Astrocyte (in vitro differentiated cells and primary cell): Measurements from ENCODE around the gene TARP.

ENCODE experiments used
- DNase-seq: peaks from one replicate; pipeline ENCODE4 v3.0.0-alpha.2; 2010; ENCODE audit warnings: low read depth
- FAIRE-seq: peaks from 2 replicates; lab custom pipeline; 2011; peaks lifted over from hg19 to GRCh38; lab: Jason Lieb, UNC
- H2AFZ ChIP-seq: 2 replicates; pipeline ENCODE4 v1.6.0; 2012; ENCODE audit warnings: low read depth, low read length, inconsistent platforms
- H3K27ac ChIP-seq: 2 replicates; pipeline ENCODE4 v1.5.1; 2011; ENCODE audit warnings: low read depth, low read length, inconsistent platforms
- H3K27me3 ChIP-seq: 2 replicates; pipeline ENCODE4 v1.6.0; 2011; ENCODE audit warnings: low read length, inconsistent platforms; ENCODE audit not compliant: insufficient read depth
- H3K36me3 ChIP-seq: 2 replicates; pipeline ENCODE4 v1.5.1; 2011; ENCODE audit warnings: low read length, inconsistent platforms; ENCODE audit not compliant: insufficient read depth
- H3K4me1 ChIP-seq: 2 replicates; pipeline ENCODE4 v1.5.1; 2011; ENCODE audit warnings: low read length, inconsistent platforms; ENCODE audit not compliant: insufficient read depth
- H3K4me2 ChIP-seq: 2 replicates; pipeline ENCODE4 v1.6.0; 2012; ENCODE audit warnings: low read length, inconsistent platforms
- H3K4me3 ChIP-seq: 2 replicates; pipeline ENCODE4 v1.5.1; 2011; ENCODE audit warnings: low read depth, mild to moderate bottlenecking, low read length, inconsistent platforms; ENCODE audit not compliant: insufficient read depth
- H3K79me2 ChIP-seq: 2 replicates; pipeline ENCODE4 v1.6.0; 2012; ENCODE audit warnings: mild to moderate bottlenecking, low read length, inconsistent platforms; ENCODE audit not compliant: insufficient read depth
- H3K9ac ChIP-seq: 2 replicates; pipeline ENCODE4 v1.6.0; 2012; ENCODE audit warnings: mild to moderate bottlenecking, low read length, inconsistent platforms
- H3K9me3 ChIP-seq: 2 replicates; pipeline ENCODE4 v1.5.1; 2012; ENCODE audit warnings: low read depth, mild to moderate bottlenecking, low read length, inconsistent platforms; ENCODE audit not compliant: insufficient read depth
- H4K20me1 ChIP-seq: 2 replicates; pipeline ENCODE4 v1.6.0; 2012; ENCODE audit warnings: low read length, inconsistent platforms; ENCODE audit not compliant: insufficient read depth
- H3K27ac Mint-ChIP-seq: one replicate; pipeline ENCODE4 v1.8.0; 2021; ENCODE audit warnings: mild to moderate bottlenecking, mixed read lengths; ENCODE audit not compliant: unreplicated experiment
- H3K27me3 Mint-ChIP-seq: one replicate; pipeline ENCODE4 v1.8.0; 2021; ENCODE audit warnings: low read depth, mixed read lengths; ENCODE audit not compliant: unreplicated experiment
- H3K36me3 Mint-ChIP-seq: one replicate; pipeline ENCODE4 v1.8.0; 2021; ENCODE audit warnings: low read depth, mixed read lengths; ENCODE audit not compliant: unreplicated experiment
- H3K4me1 Mint-ChIP-seq: one replicate; pipeline ENCODE4 v1.8.0; 2021; ENCODE audit warnings: low read depth, mixed read lengths; ENCODE audit not compliant: unreplicated experiment
- H3K4me3 Mint-ChIP-seq: one replicate; pipeline ENCODE4 v1.8.0; 2021; ENCODE audit warnings: mild to moderate bottlenecking, moderate library complexity, mixed read lengths; ENCODE audit not compliant: unreplicated experiment
- H3K9me3 Mint-ChIP-seq: one replicate; pipeline ENCODE4 v1.8.0; 2021; ENCODE audit warnings: mild to moderate bottlenecking, mixed read lengths; ENCODE audit not compliant: unreplicated experiment
- CTCF ChIP-seq: IDR thresholded peaks from 2 replicates; pipeline ENCODE4 v1.5.1; 2011; ENCODE audit warnings: low read depth, mild to moderate bottlenecking, inconsistent platforms, low read length, moderate library complexity; ENCODE audit not compliant: insufficient read depth
- EZH2 ChIP-seq: IDR thresholded peaks from 2 replicates; pipeline ENCODE4 v1.6.1; 2012; ENCODE audit warnings: mild to moderate bottlenecking, low read length, inconsistent platforms; ENCODE audit not compliant: insufficient read depth

The TARP gene

GRCh38 chr7:38296059-38296857, 22.8 kb upstream of the TARP start:
- no peaks in the 10 kb centered on the region for H4K20me1 ChIP-seq
- TF ChIP-seq EZH2 (no peak), CTCF (no peak)
- H3K27ac ChIP-seq = no peak overlapping the region
- FAIRE-seq (no peak), DNase-seq (no peak)
- no peaks in the 10 kb centered on the region for H3K9me3 Mint-ChIP-seq
- no peak overlapping the region for H3K4me2 ChIP-seq
- no peak overlapping the region for H3K9ac ChIP-seq
- no peaks in the 10 kb centered on the region for H3K9me3 ChIP-seq
- H3K36me3 ChIP-seq = no peaks in the 10 kb centered on the region
- H3K4me3 ChIP-seq = no peak overlapping the region
- no peak overlapping the region for H3K27ac Mint-ChIP-seq
- peaks cover under 1% of the 10 kb centered on the region for H3K27me3 ChIP-seq
- H2AFZ ChIP-seq = no peak overlapping the region
- no peaks in the 10 kb centered on the region for H3K4me1 ChIP-seq
- H3K4me1 Mint-ChIP-seq = no peaks in the 10 kb centered on the region
- H3K36me3 Mint-ChIP-seq = no peaks in the 10 kb centered on the region
- H3K27me3 Mint-ChIP-seq = peaks cover 7% of the 10 kb centered on the region
- no peak overlapping the region for H3K4me3 Mint-ChIP-seq
- H3K79me2 ChIP-seq = no peaks in the 10 kb centered on the region

GRCh38 chr7:38294926-38295325, 21.5 kb upstream of the TARP start:
- no peaks in the 10 kb centered on the region for H3K79me2 ChIP-seq
- H3K4me3 ChIP-seq = no peak overlapping the region
- H4K20me1 ChIP-seq = no peaks in the 10 kb centered on the region
- no peaks in the 10 kb centered on the region for H3K9me3 ChIP-seq
- no peaks in the 10 kb centered on the region for H3K4me1 Mint-ChIP-seq
- no peaks in the 10 kb centered on the region for H3K36me3 Mint-ChIP-seq
- H3K27ac Mint-ChIP-seq = no peak overlapping the region
- no peaks in the 10 kb centered on the region for H3K36me3 ChIP-seq
- no peak overlapping the region for H2AFZ ChIP-seq
- H3K27me3 Mint-ChIP-seq = peaks cover 3% of the 10 kb centered on the region
- FAIRE-seq (no peak), DNase-seq (no peak)
- H3K27ac ChIP-seq = no peak overlapping the region
- H3K9ac ChIP-seq = no peak overlapping the region
- H3K27me3 ChIP-seq = peaks cover 2% of the 10 kb centered on the region
- H3K4me3 Mint-ChIP-seq = no peak overlapping the region
- TF ChIP-seq CTCF (no peak), EZH2 (no peak)
- no peak overlapping the region for H3K4me2 ChIP-seq
- H3K4me1 ChIP-seq = no peaks in the 10 kb centered on the region
- no peaks in the 10 kb centered on the region for H3K9me3 Mint-ChIP-seq

- H3K36me3 Mint-ChIP-seq = no peaks in the 10 kb centered on the region
Observed at GRCh38 chr7:38292442-38292841, 19.0 kb upstream of the TARP start.

More at GRCh38 chr7:38292442-38292841, 19.0 kb upstream of the TARP start:
- no peak overlapping the region for H3K9ac ChIP-seq
- no peaks in the 10 kb centered on the region for H3K9me3 ChIP-seq
- Mint-ChIP-seq H3K4me1 (no peaks in the 10 kb centered on the region), H3K27me3 (no peaks in the 10 kb centered on the region), H3K9me3 (no peaks in the 10 kb centered on the region), H3K27ac (no peak overlapping the region), H3K4me3 (no peak overlapping the region)
- no peak overlapping the region for H3K4me3 ChIP-seq
- H3K79me2 ChIP-seq = no peaks in the 10 kb centered on the region
- peaks cover 2% of the 10 kb centered on the region for H3K27me3 ChIP-seq
- no peaks in the 10 kb centered on the region for H3K4me1 ChIP-seq
- H4K20me1 ChIP-seq = no peaks in the 10 kb centered on the region
- H3K36me3 ChIP-seq = no peaks in the 10 kb centered on the region
- TF ChIP-seq EZH2 = no peak
- TF ChIP-seq CTCF = no peak
- FAIRE-seq (no peak), DNase-seq (no peak)
- H2AFZ ChIP-seq = no peak overlapping the region
- H3K4me2 ChIP-seq = no peak overlapping the region
- no peak overlapping the region for H3K27ac ChIP-seq
